CD14-positive monocyte (primary cell): ENCODE measurements around the gene DPP10. TPM values are rescaled to one million over a fixed set of nuclear protein-coding genes. Genes with fewer than 3 reads are reported as not detected.

Source experiments
- DNase-seq, 3 donors: peaks; one replicate each; pipeline ENCODE4 v3.0.0-alpha.2; 2011 to 2022
- H2AFZ ChIP-seq: 2 replicates; pipeline ENCODE4 v1.6.0; 2012; ENCODE audit warnings: mild to moderate bottlenecking, low read depth, low read length, inconsistent platforms; ENCODE audit not compliant: insufficient read depth, poor library complexity, severe bottlenecking
- H3K27ac ChIP-seq, 2 donors: 1 replicate in 1 of 2; 2 replicates in 1 of 2; pipeline ENCODE4 v1.5.1; 2012 to 2013; ENCODE audit warnings: low read length in 2 of 2, control low read depth in 1 of 2, inconsistent platforms in 1 of 2, low read depth in 1 of 2, mild to moderate bottlenecking in 1 of 2
- H3K27me3 ChIP-seq, 2 donors: one replicate each; pipeline versions ENCODE4 v1.6.0 to v1.6.1; 2011 to 2013; ENCODE audit warnings: low read length in 2 of 2; ENCODE audit not compliant: control insufficient read depth in 2 of 2, insufficient read depth in 2 of 2
- H3K36me3 ChIP-seq, 2 donors: replicated peaks in 1 of 2; 1 replicate in 1 of 2; 2 replicates in 1 of 2; pipeline versions ENCODE4 v1.5.1 to v1.6.1; 2012 to 2013; ENCODE audit warnings: low read length in 2 of 2, control low read depth in 1 of 2, inconsistent platforms in 1 of 2, mild to moderate bottlenecking in 1 of 2; ENCODE audit not compliant: insufficient read depth in 2 of 2, control insufficient read depth in 1 of 2
- H3K4me1 ChIP-seq, 2 donors: 1 replicate in 1 of 2; 2 replicates in 1 of 2; pipeline versions ENCODE4 v1.5.1 to v1.6.1; 2012 to 2013; ENCODE audit warnings: low read length in 2 of 2, control low read depth in 1 of 2, inconsistent platforms in 1 of 2, mild to moderate bottlenecking in 1 of 2, moderate library complexity in 1 of 2; ENCODE audit not compliant: insufficient read depth in 2 of 2, control insufficient read depth in 1 of 2
- H3K4me2 ChIP-seq: replicated peaks from 2 replicates; pipeline ENCODE3; 2012; ENCODE audit warnings: low read length, moderate library complexity, mild to moderate bottlenecking; ENCODE audit not compliant: poor library complexity, severe bottlenecking; ENCODE audit errors: extremely low read depth
- H3K4me3 ChIP-seq, 3 experiments: fragments of 200-600 bp in 1 of 3; sonication (generic) in 1 of 3; replicated peaks in 1 of 3; 1 replicate in 2 of 3; 2 replicates in 1 of 3; pipeline ENCODE4 v1.5.1; 2011 to 2013; ENCODE audit warnings: low read length in 3 of 3, mild to moderate bottlenecking in 3 of 3, control low read depth in 2 of 3, low read depth in 2 of 3, inconsistent platforms in 1 of 3, moderate library complexity in 1 of 3
- H3K79me2 ChIP-seq: 2 replicates; pipeline ENCODE4 v1.6.0; 2012; ENCODE audit warnings: mild to moderate bottlenecking, control low read depth, inconsistent platforms, low read length, moderate library complexity; ENCODE audit not compliant: insufficient read depth
- H3K9ac ChIP-seq: 2 replicates; pipeline ENCODE4 v1.6.0; 2017; ENCODE audit warnings: low read length, mild to moderate bottlenecking; ENCODE audit not compliant: insufficient read depth, poor library complexity, severe bottlenecking
- H3K9me3 ChIP-seq, 2 donors: replicated peaks in 1 of 2; 1 replicate in 1 of 2; 2 replicates in 1 of 2; pipeline versions ENCODE4 v1.5.1 to v1.6.1; 2012 to 2013; ENCODE audit warnings: low read length in 2 of 2, control low read depth in 1 of 2; ENCODE audit not compliant: control insufficient read depth in 1 of 2, insufficient read depth in 1 of 2
- H4K20me1 ChIP-seq: 2 replicates; pipeline ENCODE4 v1.6.0; 2012; ENCODE audit warnings: mild to moderate bottlenecking, low read length, control low read depth, moderate library complexity; ENCODE audit not compliant: insufficient read depth
- H3K27ac Mint-ChIP-seq, 7 donors: one replicate each; pipeline ENCODE4 v1.8.0; 2020; ENCODE audit warnings: mild to moderate bottlenecking in 7 of 7, mixed read lengths in 7 of 7, moderate library complexity in 6 of 7, inconsistent platforms in 2 of 7
- H3K27me3 Mint-ChIP-seq, 3 donors: one replicate each; pipeline ENCODE4 v1.8.0; 2021 to 2022; ENCODE audit warnings: low read depth in 3 of 3, mild to moderate bottlenecking in 3 of 3, mixed read lengths in 3 of 3, moderate library complexity in 3 of 3, inconsistent platforms in 1 of 3
- H3K36me3 Mint-ChIP-seq, 2 donors: one replicate each; pipeline ENCODE4 v1.8.0; 2020; ENCODE audit warnings: mixed read lengths in 2 of 2, inconsistent platforms in 1 of 2, mild to moderate bottlenecking in 1 of 2
- H3K4me1 Mint-ChIP-seq: one replicate; pipeline ENCODE4 v1.8.0; 2020; ENCODE audit warnings: mild to moderate bottlenecking, mixed read lengths
- H3K4me3 Mint-ChIP-seq, 2 donors: one replicate each; pipeline ENCODE4 v1.8.0; 2020; ENCODE audit warnings: mild to moderate bottlenecking in 2 of 2, mixed read lengths in 2 of 2, moderate library complexity in 1 of 2
- H3K9me3 Mint-ChIP-seq, 7 donors: one replicate each; pipeline ENCODE4 v1.8.0; 2020 to 2022; ENCODE audit warnings: mixed read lengths in 7 of 7, mild to moderate bottlenecking in 6 of 7, moderate library complexity in 6 of 7, inconsistent platforms in 2 of 7
- WGBS: methylation state at CpG from one replicate; pipeline ENCODE4 v1.1.5; 2013; ENCODE audit warnings: missing lambda C conversion rate; ENCODE audit not compliant: insufficient coverage; 5-methylcytosine and 5-hydroxymethylcytosine counted together
- intact Hi-C, 2 donors: fragments of 100-400 bp; cut with micrococcal nuclease; formaldehyde crosslinking; loops; one replicate each; pipeline versions ENCODE4 v1.15.0 to v1.15.1; 2023
- polyA plus RNA-seq, 3 donors: library from polyadenylated mRNA; depleted of rRNA in 1 of 3; unstranded in 2 of 3; stranded (reverse) in 1 of 3; fragments of 300-500 nt in 2 of 3; fragments of >200 nt in 1 of 3; fragmentation: Illumina TruSeq in 2 of 3; gene quantifications; 1 replicate in 2 of 3; 2 replicates in 1 of 3; pipeline ENCODE4 v1.2.3, GENCODE V29; 2012 to 2021
- TF ChIP-seq, protein P1 (sequence below): fragments of 200-600 bp; IDR thresholded peaks from one replicate; pipeline ENCODE4 v1.8.0; 2022; ENCODE audit warnings: antibody characterized with exemption, mild to moderate bottlenecking

Gene DPP10
- polyA plus RNA-seq, 3 donors, result not detected

DNA sequence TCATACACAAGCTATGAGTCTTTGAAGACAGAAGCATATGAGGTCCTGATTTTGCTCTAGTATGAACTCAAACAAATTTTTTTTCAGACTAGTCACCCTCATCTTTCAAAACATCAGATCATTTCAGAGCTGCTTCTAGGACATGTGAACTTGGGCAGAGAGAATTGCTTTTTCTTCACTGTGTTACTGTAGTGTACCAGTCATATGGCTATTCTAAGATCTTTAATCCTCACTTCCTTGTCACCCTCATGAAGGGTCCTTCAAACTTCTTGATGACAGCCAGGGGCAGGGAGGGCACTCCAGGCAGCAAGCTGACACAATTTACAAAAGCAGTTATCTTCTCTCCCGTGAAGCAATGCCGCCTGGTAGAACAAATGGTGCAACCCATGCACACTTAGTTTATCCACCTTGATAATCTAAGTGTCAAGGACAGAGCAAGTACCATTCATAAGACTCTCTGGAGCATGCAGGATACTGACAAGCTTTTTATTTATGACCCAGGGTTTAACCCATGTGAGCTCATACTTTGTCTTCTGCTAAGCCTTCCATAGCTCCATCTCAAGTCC, 200.6 kb downstream of the DPP10 start:
- H3K79me2 ChIP-seq, result no peaks in the 10 kb centered on the region
- H3K27me3 ChIP-seq, result no peaks in the 10 kb centered on the region
- H3K27ac Mint-ChIP-seq, result no peak overlapping the region
- no peaks in the 10 kb centered on the region for H3K36me3 ChIP-seq
- no peak overlapping the region for H3K9ac ChIP-seq
- 84% methylated on average over 2 of the region's 2 CpGs for WGBS
- no peaks in the 10 kb centered on the region for H3K9me3 ChIP-seq
- H3K36me3 Mint-ChIP-seq, result no peaks in the 10 kb centered on the region
- no peak overlapping the region for H3K4me2 ChIP-seq
- peaks cover 0 to 4% (median 2%) of the 10 kb centered on the region in 7 donors for H3K9me3 Mint-ChIP-seq
- no peak overlapping the region for H3K4me3 Mint-ChIP-seq
- no peak overlapping the region for H3K27ac ChIP-seq
- TF ChIP-seq, protein P1, sequence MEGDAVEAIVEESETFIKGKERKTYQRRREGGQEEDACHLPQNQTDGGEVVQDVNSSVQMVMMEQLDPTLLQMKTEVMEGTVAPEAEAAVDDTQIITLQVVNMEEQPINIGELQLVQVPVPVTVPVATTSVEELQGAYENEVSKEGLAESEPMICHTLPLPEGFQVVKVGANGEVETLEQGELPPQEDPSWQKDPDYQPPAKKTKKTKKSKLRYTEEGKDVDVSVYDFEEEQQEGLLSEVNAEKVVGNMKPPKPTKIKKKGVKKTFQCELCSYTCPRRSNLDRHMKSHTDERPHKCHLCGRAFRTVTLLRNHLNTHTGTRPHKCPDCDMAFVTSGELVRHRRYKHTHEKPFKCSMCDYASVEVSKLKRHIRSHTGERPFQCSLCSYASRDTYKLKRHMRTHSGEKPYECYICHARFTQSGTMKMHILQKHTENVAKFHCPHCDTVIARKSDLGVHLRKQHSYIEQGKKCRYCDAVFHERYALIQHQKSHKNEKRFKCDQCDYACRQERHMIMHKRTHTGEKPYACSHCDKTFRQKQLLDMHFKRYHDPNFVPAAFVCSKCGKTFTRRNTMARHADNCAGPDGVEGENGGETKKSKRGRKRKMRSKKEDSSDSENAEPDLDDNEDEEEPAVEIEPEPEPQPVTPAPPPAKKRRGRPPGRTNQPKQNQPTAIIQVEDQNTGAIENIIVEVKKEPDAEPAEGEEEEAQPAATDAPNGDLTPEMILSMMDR, result no peak
- H3K4me1 ChIP-seq, result no peaks in the 10 kb centered on the region
- H3K27me3 Mint-ChIP-seq, result no peaks in the 10 kb centered on the region
- no peaks in the 10 kb centered on the region for H4K20me1 ChIP-seq
- no peak overlapping the region for H2AFZ ChIP-seq
- H3K4me1 Mint-ChIP-seq, result no peaks in the 10 kb centered on the region
- intact Hi-C loops, result no loop called here
- DNase-seq, result no peak
- no peak overlapping the region for H3K4me3 ChIP-seq

DNA sequence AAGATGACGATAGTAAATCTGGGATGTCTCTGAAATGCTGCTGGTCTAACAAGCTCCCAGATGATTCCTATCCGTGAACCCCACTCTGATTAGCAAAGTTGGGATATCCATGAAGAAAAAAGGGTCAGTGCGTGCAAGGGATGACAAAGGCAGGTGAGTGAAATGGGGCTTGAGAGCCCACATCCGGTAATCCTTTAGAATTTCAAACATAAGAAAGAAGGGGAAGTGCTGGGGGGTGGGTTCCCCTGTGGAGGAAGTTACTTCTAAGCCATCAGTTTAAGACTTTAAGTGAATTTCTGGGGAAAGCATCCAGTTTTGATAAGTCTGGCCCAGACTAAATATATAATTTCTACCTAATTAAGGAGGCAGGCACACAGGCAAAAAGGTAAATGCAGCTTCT, 209.5 kb downstream of the DPP10 start:
- Histone ChIP-seq H4K20me1 (no peaks in the 10 kb centered on the region), H3K27ac (no peak overlapping the region), H3K79me2 (no peaks in the 10 kb centered on the region), H3K36me3 (no peaks in the 10 kb centered on the region), H3K4me3 (no peak overlapping the region), H3K27me3 (no peaks in the 10 kb centered on the region), H3K4me1 (no peaks in the 10 kb centered on the region), H3K9me3 (no peaks in the 10 kb centered on the region), H3K4me2 (no peak overlapping the region), H3K9ac (no peak overlapping the region), H2AFZ (no peak overlapping the region)
- WGBS, result 35% methylated on average over 4 of the region's 4 CpGs
- Mint-ChIP-seq H3K27me3 (no peaks in the 10 kb centered on the region), H3K4me1 (no peaks in the 10 kb centered on the region), H3K4me3 (no peak overlapping the region), H3K27ac (no peak overlapping the region), H3K9me3 (peaks cover 0 to 4% (median 2%) of the 10 kb centered on the region in 7 donors), H3K36me3 (no peaks in the 10 kb centered on the region)
- DNase-seq, result no peak
- intact Hi-C loops, result no loop called here
- TF ChIP-seq, protein P1, result no peak
